ENCODE results near the gene ODF4.

GRCh38 chr17:8300627-8301242 lies 38.9 kb upstream of the ODF4 start:
- TF ChIP-seq SMC3 (IDR thresholded peaks at IDR 0.05; ENCODE audit: borderline replicate concordance, low read length) (peak; percentile 91), PBX3 (IDR thresholded peaks at IDR 0.05; ENCODE audit: insufficient replicate concordance, low read depth, low read length) (peak; percentile 14), CTCF (IDR thresholded peaks at IDR 0.05 in 2 of 3, conservative IDR thresholded peaks at IDR 0.05 in 1 of 3; ENCODE audit: control insufficient read depth in 2 of 3, extremely low read depth in 1 of 3, insufficient read depth in 1 of 3, low read depth in 3 of 3, low read length in 3 of 3) (peak; percentile 86 to 96 (median 90); a peak in 5 of 6 replicates)
